Mucosa of rectum (tissue), 2 donors: ENCODE measurements around the gene INPP5J.
"Not testable (repeated sequence)": the region's sequence is repeated elsewhere in the genome, so short reads cannot be mapped to it uniquely, and the experiment has no call there.

Experiments used
- H3K27ac ChIP-seq, 2 donors: one replicate each; pipeline ENCODE4 v1.7.0; 2013; ENCODE audit warnings: inconsistent platforms in 2 of 2, low read depth in 2 of 2, low read length in 2 of 2
- H3K27me3 ChIP-seq, 2 donors: one replicate each; pipeline ENCODE4 v1.7.0; 2013; ENCODE audit warnings: low read length in 2 of 2; ENCODE audit not compliant: control insufficient read depth in 2 of 2, insufficient read depth in 2 of 2
- H3K36me3 ChIP-seq, 2 donors: one replicate each; pipeline ENCODE4 v1.7.0; 2013; ENCODE audit warnings: low read length in 2 of 2; ENCODE audit not compliant: control insufficient read depth in 2 of 2, insufficient read depth in 2 of 2
- H3K4me1 ChIP-seq, 2 donors: one replicate each; pipeline ENCODE4 v1.7.0; 2013; ENCODE audit warnings: low read length in 2 of 2, mild to moderate bottlenecking in 1 of 2; ENCODE audit not compliant: control insufficient read depth in 2 of 2, insufficient read depth in 2 of 2
- H3K4me3 ChIP-seq, 2 donors: one replicate each; pipeline ENCODE4 v1.7.0; 2013; ENCODE audit warnings: low read length in 2 of 2
- H3K9ac ChIP-seq, 2 donors: one replicate each; pipeline ENCODE4 v1.7.0; 2013; ENCODE audit warnings: low read length in 2 of 2, low read depth in 1 of 2, mild to moderate bottlenecking in 1 of 2
- H3K9me3 ChIP-seq, 2 donors: one replicate each; pipeline ENCODE4 v1.7.0; 2013; ENCODE audit warnings: low read length in 2 of 2; ENCODE audit not compliant: control insufficient read depth in 2 of 2
- donor health status: healthy.
- donor health status: Normal muscosa, but diverticular disease.

INPP5J gene

GRCh38 chr22:31107894-31108218 is 14.9 kb upstream of the INPP5J start:
- peak overlapping the region; percentile 8 to 65 for H3K9ac ChIP-seq
- peak overlapping the region; percentile 62 to 77 for H3K4me3 ChIP-seq
- H3K27ac ChIP-seq, result peak overlapping the region; percentile 43 to 61
- H3K4me1 ChIP-seq, result peaks cover 7 to 16% of the 10 kb centered on the region in 2 donors
- no peaks in the 10 kb centered on the region for H3K9me3 ChIP-seq
- no peaks in the 10 kb centered on the region for H3K27me3 ChIP-seq
- peaks cover 0 to 11% of the 10 kb centered on the region in 2 donors for H3K36me3 ChIP-seq

DNA sequence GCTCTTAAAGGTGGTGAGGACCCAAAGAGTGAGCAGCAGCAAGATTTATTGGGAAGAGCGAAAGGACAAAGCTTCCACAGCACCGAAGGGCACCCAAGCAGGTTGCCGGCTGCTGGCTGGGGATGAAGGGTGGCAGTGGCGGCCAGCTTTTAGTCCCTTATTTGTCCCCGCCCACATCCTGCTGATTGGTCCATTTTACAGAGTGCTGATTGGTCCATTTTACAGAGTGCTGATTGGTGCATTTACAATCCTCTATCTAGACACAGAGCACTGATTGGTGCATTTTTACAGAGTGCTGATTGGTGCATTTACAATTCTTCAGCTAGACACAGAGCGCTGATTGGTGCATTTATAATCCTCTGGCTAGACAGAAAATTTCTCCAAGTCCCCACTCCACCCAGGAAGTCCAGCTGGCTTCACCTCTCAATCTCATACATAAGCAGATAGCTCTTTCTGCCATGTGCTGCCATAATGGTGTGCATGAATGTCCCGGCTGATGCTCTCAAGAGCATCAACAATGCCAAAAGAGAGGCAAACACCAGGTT is 10.1 kb upstream of the INPP5J start:
- not testable (repeated sequence) for H3K4me3 ChIP-seq, H3K27me3 ChIP-seq

DNA sequence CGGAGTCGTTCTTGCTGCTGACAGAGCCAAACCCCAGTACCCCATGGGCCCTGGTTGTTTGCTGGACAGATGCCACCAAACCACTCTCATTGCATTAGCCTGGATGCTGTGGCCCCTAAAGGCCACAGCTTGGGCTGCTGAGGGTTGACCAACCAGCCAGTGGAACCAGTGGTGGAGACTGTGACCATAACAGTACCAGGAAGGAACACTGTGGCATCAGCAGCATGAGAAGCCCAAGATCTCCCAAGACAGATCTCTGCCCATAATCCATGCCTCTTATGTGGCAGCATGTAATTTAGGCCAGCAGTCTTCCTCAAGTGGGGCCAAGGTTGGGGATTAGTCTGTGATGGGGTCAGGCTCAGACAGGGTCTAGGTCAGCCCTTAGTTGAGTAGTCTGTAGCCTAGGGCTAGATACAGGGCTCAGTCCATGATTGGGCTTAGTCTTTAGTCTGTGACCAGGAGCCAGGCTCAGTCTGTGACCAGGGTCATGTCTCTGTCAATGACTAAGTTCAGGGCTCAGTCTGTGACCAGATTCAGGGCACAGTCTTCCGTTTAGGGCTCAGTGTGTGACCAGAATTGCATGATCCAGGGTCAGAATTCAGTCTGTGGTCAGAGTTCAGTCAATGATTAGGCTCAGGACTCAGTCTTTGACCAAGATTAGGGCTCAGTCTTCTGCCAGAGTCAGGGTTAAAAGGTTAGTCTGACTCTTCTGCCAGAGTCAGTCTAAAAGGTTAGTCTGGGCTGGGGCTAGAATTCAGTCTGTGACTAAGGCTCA is 4.5 kb upstream of the INPP5J start:
- Histone ChIP-seq H3K27me3 (no peaks in the 10 kb centered on the region), H3K4me1 (peaks cover 12 to 18% of the 10 kb centered on the region in 2 donors), H3K4me3 (no peak overlapping the region), H3K27ac (no peak overlapping the region), H3K9me3 (no peaks in the 10 kb centered on the region), H3K9ac (no peak overlapping the region), H3K36me3 (no peaks in the 10 kb centered on the region)

More for the DNA sequence above, 10.1 kb upstream of the INPP5J start:
- H3K9ac ChIP-seq, H3K36me3 ChIP-seq, H3K27ac ChIP-seq, H3K4me1 ChIP-seq, H3K9me3 ChIP-seq: not testable (repeated sequence)

DNA sequence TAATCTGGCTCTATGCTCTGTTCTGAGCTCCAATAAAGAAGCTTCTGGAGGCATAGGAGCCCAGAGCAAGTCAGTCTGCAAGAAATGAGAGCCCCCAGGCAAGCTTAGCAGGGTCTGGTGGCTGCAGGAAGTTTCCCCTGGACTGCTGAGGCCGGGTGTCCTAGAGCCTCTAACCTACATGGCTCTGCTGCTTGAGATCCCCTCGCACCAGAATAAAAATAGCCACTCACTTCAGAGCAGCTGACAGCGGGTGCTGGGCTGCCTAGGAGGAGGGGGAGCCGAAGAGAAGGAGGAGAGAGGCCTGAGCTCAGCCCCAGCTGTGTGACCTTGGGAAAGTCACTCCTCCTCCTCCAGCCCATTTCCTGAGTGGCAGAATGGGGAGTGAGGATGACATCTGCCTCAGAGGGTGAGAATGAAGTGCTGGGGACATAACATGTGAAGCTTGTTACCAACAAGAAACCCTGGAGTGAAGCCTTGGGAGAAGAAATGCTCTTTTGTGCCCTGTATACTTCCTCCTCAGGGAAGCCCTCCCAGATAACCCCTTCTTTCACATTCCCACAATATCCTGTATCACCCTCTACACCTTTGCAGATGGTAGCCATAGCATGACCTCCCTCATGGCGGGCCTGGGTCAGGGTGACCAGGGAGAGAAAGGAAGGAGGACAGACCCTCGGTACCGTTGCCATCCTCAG is 3.6 kb upstream of the INPP5J start:
- Histone ChIP-seq H3K9ac (no peak overlapping the region), H3K36me3 (no peaks in the 10 kb centered on the region), H3K9me3 (no peaks in the 10 kb centered on the region), H3K27ac (no peak overlapping the region), H3K27me3 (no peaks in the 10 kb centered on the region), H3K4me1 (peaks cover 12 to 23% of the 10 kb centered on the region in 2 donors), H3K4me3 (no peak overlapping the region)

GRCh38 chr22:31120230-31120629 is 2.5 kb upstream of the INPP5J start:
- Histone ChIP-seq H3K9ac (no peak overlapping the region), H3K4me3 (no peak overlapping the region), H3K27ac (no peak overlapping the region), H3K27me3 (no peaks in the 10 kb centered on the region), H3K36me3 (no peaks in the 10 kb centered on the region), H3K4me1 (peaks cover 12 to 23% of the 10 kb centered on the region in 2 donors), H3K9me3 (no peaks in the 10 kb centered on the region)

DNA sequence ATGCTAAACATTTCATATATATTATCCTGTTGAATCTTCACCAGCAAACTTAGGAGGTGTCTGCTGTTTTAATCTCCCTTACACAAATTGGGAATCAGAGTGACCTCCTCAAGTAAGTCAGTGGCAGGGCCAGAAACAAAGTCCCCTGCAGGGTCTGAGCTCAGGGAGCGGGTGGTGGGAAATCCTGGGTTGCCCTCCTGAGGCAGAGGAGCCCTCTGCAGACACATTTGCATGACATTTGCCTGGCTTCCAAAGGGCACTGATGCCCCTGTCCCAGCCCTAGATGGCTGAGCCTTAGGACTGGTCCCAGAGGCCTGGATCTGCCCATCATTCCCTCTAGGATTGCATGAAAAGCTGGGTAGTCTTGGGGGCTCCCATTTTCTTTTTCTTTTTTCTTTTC is 2.1 kb upstream of the INPP5J start:
- Histone ChIP-seq H3K27ac (no peak overlapping the region), H3K4me1 (peaks cover 12 to 23% of the 10 kb centered on the region in 2 donors), H3K4me3 (no peak overlapping the region)

DNA sequence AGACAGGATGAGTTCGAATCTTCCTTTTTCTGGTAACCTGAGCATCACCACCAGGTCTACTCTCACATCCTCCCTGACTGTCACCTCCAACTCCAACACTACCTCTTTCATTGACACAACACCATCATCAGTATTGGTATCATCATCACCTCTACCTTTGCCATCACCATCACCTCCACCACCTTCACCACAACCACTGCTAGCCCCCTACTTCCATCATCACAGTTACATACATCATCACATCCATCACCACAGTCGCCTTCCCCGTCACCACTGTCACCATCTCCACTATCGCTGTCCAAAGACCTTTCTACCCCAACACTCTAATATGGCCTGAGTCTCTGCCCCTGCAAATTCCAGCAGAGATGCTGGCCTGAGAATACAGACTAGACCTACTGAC is 1.4 kb upstream of the INPP5J start:
- Histone ChIP-seq H3K4me1 (peaks cover 12 to 23% of the 10 kb centered on the region in 2 donors), H3K27ac (peak overlapping the region; percentile 89 to 92)

More for the DNA sequence above, 2.1 kb upstream of the INPP5J start:
- H3K9ac ChIP-seq, result no peak overlapping the region
- no peaks in the 10 kb centered on the region for H3K27me3 ChIP-seq
- no peaks in the 10 kb centered on the region for H3K36me3 ChIP-seq
- no peaks in the 10 kb centered on the region for H3K9me3 ChIP-seq

GRCh38 chr22:31122196-31122531 is 602 bp upstream of the INPP5J start:
- Histone ChIP-seq H3K9me3 (no peaks in the 10 kb centered on the region), H3K4me1 (peaks cover 12 to 23% of the 10 kb centered on the region in 2 donors), H3K9ac (peak overlapping the region; percentile 81 to 87), H3K27ac (peak overlapping the region; percentile 89 to 92), H3K27me3 (no peaks in the 10 kb centered on the region), H3K36me3 (no peaks in the 10 kb centered on the region), H3K4me3 (peak overlapping the region; percentile 74)

More for the DNA sequence above, 1.4 kb upstream of the INPP5J start:
- Histone ChIP-seq H3K4me3 (no peak overlapping the region), H3K9ac (no peak overlapping the region), H3K27me3 (no peaks in the 10 kb centered on the region), H3K9me3 (no peaks in the 10 kb centered on the region), H3K36me3 (no peaks in the 10 kb centered on the region)

DNA sequence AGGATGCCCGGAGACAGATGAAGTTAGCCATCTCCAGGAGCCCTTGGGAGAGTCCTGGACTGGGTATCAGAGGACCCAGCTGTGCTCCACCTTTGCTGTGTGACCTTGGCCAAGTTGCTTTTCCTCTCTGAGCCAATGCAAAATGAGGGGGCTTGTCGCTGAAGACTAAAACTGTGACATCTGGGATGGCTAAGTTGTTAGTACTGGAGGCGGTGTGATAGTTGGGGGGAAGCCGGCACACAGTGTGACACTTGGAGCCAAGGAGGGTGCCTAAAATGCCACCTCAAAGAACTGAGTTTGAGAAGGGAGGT is 481 bp downstream of the INPP5J start:
- peak overlapping the region; percentile 74 for H3K4me3 ChIP-seq

GRCh38 chr22:31124290-31124689 is 1.5 kb downstream of the INPP5J start:
- Histone ChIP-seq H3K9ac (no peak overlapping the region), H3K36me3 (peaks cover 0 to 7% of the 10 kb centered on the region in 2 donors), H3K4me1 (peaks cover 12 to 24% of the 10 kb centered on the region in 2 donors), H3K27ac (no peak overlapping the region), H3K9me3 (no peaks in the 10 kb centered on the region), H3K4me3 (no peak overlapping the region), H3K27me3 (no peaks in the 10 kb centered on the region)

More for the DNA sequence above, 481 bp downstream of the INPP5J start:
- Histone ChIP-seq H3K9ac (peak overlapping the region; percentile 81 to 87), H3K4me1 (peaks cover 12 to 24% of the 10 kb centered on the region in 2 donors), H3K27me3 (no peaks in the 10 kb centered on the region), H3K9me3 (no peaks in the 10 kb centered on the region), H3K27ac (peak overlapping the region; percentile 89 to 92), H3K36me3 (peaks cover 0 to 3% of the 10 kb centered on the region in 2 donors)
